DND-41 (cell line): ENCODE results near the gene MEG3.

Source experiments
- ATAC-seq: fragments of 200-7000 bp; cut with Tn5 transposase; 3 replicates; pipeline ENCODE4 v1.9.1; 2021; ENCODE audit warnings: low read depth; ENCODE audit not compliant: insufficient read depth
- DNase-seq: peaks from one replicate; pipeline ENCODE4 v3.0.0-alpha.2; 2020
- H2AFZ ChIP-seq: 2 replicates; pipeline ENCODE4 v1.6.0; 2012; ENCODE audit warnings: low read depth, low read length
- H3K27ac ChIP-seq: 2 replicates; pipeline ENCODE4 v1.5.1; 2012; ENCODE audit warnings: low read length, inconsistent platforms
- H3K27me3 ChIP-seq: fragments of 200-600 bp; sonication (generic); 2 replicates; pipeline ENCODE4 v1.6.0; 2012; ENCODE audit warnings: low read length, mild to moderate bottlenecking, inconsistent platforms; ENCODE audit not compliant: insufficient read depth, poor library complexity
- H3K36me3 ChIP-seq: 2 replicates; pipeline ENCODE4 v1.5.1; 2012; ENCODE audit warnings: low read length, inconsistent platforms; ENCODE audit not compliant: insufficient read depth
- H3K4me1 ChIP-seq: 2 replicates; pipeline ENCODE4 v1.5.1; 2012; ENCODE audit warnings: mild to moderate bottlenecking, low read length; ENCODE audit not compliant: insufficient read depth
- H3K4me2 ChIP-seq: 2 replicates; pipeline ENCODE4 v1.6.0; 2012; ENCODE audit warnings: mild to moderate bottlenecking, moderate library complexity, low read length, inconsistent platforms; ENCODE audit not compliant: insufficient read depth
- H3K4me3 ChIP-seq, 2 experiments: fragments of 200-600 bp in 1 of 2; shearing (Covaris generic) in 1 of 2; 2 replicates each; pipeline ENCODE4 v1.5.1; 2012 to 2016; ENCODE audit warnings: inconsistent platforms in 2 of 2, low read length in 2 of 2, mild to moderate bottlenecking in 2 of 2, low read depth in 1 of 2, moderate library complexity in 1 of 2
- H3K79me2 ChIP-seq: 2 replicates; pipeline ENCODE4 v1.6.0; 2012; ENCODE audit warnings: low read length, inconsistent platforms; ENCODE audit not compliant: insufficient read depth
- H3K9ac ChIP-seq: 2 replicates; pipeline ENCODE4 v1.6.0; 2012; ENCODE audit warnings: low read depth, mild to moderate bottlenecking, inconsistent platforms, low read length, moderate library complexity
- H3K9me3 ChIP-seq: 2 replicates; pipeline ENCODE4 v1.5.1; 2012; ENCODE audit warnings: low read length, moderate library complexity, mild to moderate bottlenecking, inconsistent platforms; ENCODE audit not compliant: insufficient read depth, severe bottlenecking
- H4K20me1 ChIP-seq: 2 replicates; pipeline ENCODE4 v1.6.0; 2012; ENCODE audit warnings: low read length; ENCODE audit not compliant: insufficient read depth
- CTCF ChIP-seq: IDR thresholded peaks from 2 replicates; pipeline ENCODE4 v1.5.1; 2012; ENCODE audit warnings: borderline replicate concordance, low read length, moderate library complexity, mild to moderate bottlenecking; ENCODE audit not compliant: poor library complexity, severe bottlenecking; ENCODE audit errors: extremely low read depth
- EZH2 ChIP-seq: IDR thresholded peaks from 3 replicates; pipeline ENCODE4 v1.6.1; 2012; ENCODE audit warnings: borderline replicate concordance, low read depth, mild to moderate bottlenecking, moderate library complexity, low read length, inconsistent platforms; ENCODE audit not compliant: severe bottlenecking

Gene MEG3

GRCh38 chr14:100844082-100844408, 18.1 kb downstream of the MEG3 start:
- no peak overlapping the region for H2AFZ ChIP-seq
- ATAC-seq = peak; percentile 92
- no peaks in the 10 kb centered on the region for H4K20me1 ChIP-seq
- H3K4me1 ChIP-seq = peaks cover 17% of the 10 kb centered on the region
- H3K36me3 ChIP-seq = no peaks in the 10 kb centered on the region
- H3K79me2 ChIP-seq = no peaks in the 10 kb centered on the region
- no peaks in the 10 kb centered on the region for H3K9me3 ChIP-seq
- H3K4me3 ChIP-seq = no peak overlapping the region
- H3K9ac ChIP-seq = no peak overlapping the region
- DNase-seq = peak; percentile 74
- H3K27me3 ChIP-seq = no peaks in the 10 kb centered on the region
- TF ChIP-seq CTCF (no peak), EZH2 (no peak)
- no peak overlapping the region for H3K27ac ChIP-seq
- H3K4me2 ChIP-seq = no peak overlapping the region

- Histone ChIP-seq H3K4me2 (no peak overlapping the region), H2AFZ (no peak overlapping the region), H3K27ac (no peak overlapping the region), H3K36me3 (no peaks in the 10 kb centered on the region), H3K9me3 (no peaks in the 10 kb centered on the region), H3K27me3 (no peaks in the 10 kb centered on the region), H3K4me1 (peaks cover 21% of the 10 kb centered on the region), H3K4me3 (no peak overlapping the region), H3K79me2 (no peaks in the 10 kb centered on the region), H3K9ac (no peak overlapping the region), H4K20me1 (no peaks in the 10 kb centered on the region)
- TF ChIP-seq CTCF = no peak
- TF ChIP-seq EZH2 = no peak
- no peak for DNase-seq
- ATAC-seq = no peak
Observed at GRCh38 chr14:100844421-100844820, 18.5 kb downstream of the MEG3 start.

GRCh38 chr14:100844846-100845245, 18.9 kb downstream of the MEG3 start:
- Histone ChIP-seq H3K9ac (no peak overlapping the region), H3K27ac (no peak overlapping the region), H2AFZ (no peak overlapping the region), H3K79me2 (no peaks in the 10 kb centered on the region), H3K9me3 (no peaks in the 10 kb centered on the region), H3K4me3 (no peak overlapping the region), H4K20me1 (no peaks in the 10 kb centered on the region), H3K36me3 (no peaks in the 10 kb centered on the region), H3K27me3 (no peaks in the 10 kb centered on the region), H3K4me2 (no peak overlapping the region), H3K4me1 (peaks cover 25% of the 10 kb centered on the region)
- ATAC-seq = no peak
- no peak for DNase-seq
- TF ChIP-seq EZH2 = no peak

GRCh38 chr14:100845341-100845740, 19.4 kb downstream of the MEG3 start:
- Histone ChIP-seq H3K9ac (no peak overlapping the region), H3K27ac (no peak overlapping the region), H3K9me3 (no peaks in the 10 kb centered on the region), H4K20me1 (no peaks in the 10 kb centered on the region), H3K79me2 (no peaks in the 10 kb centered on the region), H3K4me1 (peaks cover 26% of the 10 kb centered on the region), H3K4me2 (no peak overlapping the region), H2AFZ (no peak overlapping the region), H3K4me3 (no peak overlapping the region), H3K27me3 (no peaks in the 10 kb centered on the region), H3K36me3 (no peaks in the 10 kb centered on the region)
- DNase-seq (no peak), ATAC-seq (no peak)
- TF ChIP-seq EZH2 = no peak
- no peak for TF ChIP-seq CTCF
